HepG2 (cell line): ENCODE measurements around the gene SNX15. TPM values are rescaled to one million over a fixed set of nuclear protein-coding genes. Genes with fewer than 3 reads are reported as not detected.

Experiments used
- ARID4A ChIP-seq: sonication (generic); formaldehyde crosslinking; IDR thresholded peaks from 2 replicates; pipeline ENCODE4 v1.5.0; 2020; ENCODE audit warnings: mild to moderate bottlenecking, missing genetic modification reagents, borderline replicate concordance
- CEBPB ChIP-seq: IDR thresholded peaks from 2 replicates; pipeline ENCODE4 v1.6.1; 2011; ENCODE audit warnings: low read depth, low read length, improper control_type of control experiment, borderline replicate concordance
- CSRNP1 ChIP-seq: sonication (generic); formaldehyde crosslinking; IDR thresholded peaks from 2 replicates; pipeline ENCODE4 v1.8.1; 2023; ENCODE audit warnings: mild to moderate bottlenecking, missing genetic modification reagents
- EZH2 ChIP-seq: conservative IDR thresholded peaks from 2 replicates; pipeline ENCODE4 v1.6.1; 2012; ENCODE audit warnings: mild to moderate bottlenecking, low read depth, low read length, moderate library complexity
- FOSL2 ChIP-seq: sonication (generic); formaldehyde crosslinking; IDR thresholded peaks from 2 replicates; pipeline ENCODE4 v1.4.0; 2020; ENCODE audit warnings: missing genetic modification reagents
- GZF1 ChIP-seq: sonication (generic); formaldehyde crosslinking; IDR thresholded peaks from 2 replicates; pipeline ENCODE4 v1.5.1; 2020; ENCODE audit warnings: mild to moderate bottlenecking, missing genetic modification reagents
- IRX3 ChIP-seq: sonication (generic); formaldehyde crosslinking; IDR thresholded peaks from 2 replicates; pipeline ENCODE4 v1.8.1; 2023; ENCODE audit warnings: mild to moderate bottlenecking, low read depth, missing genetic modification reagents, borderline replicate concordance
- KDM6A ChIP-seq: IDR thresholded peaks from 2 replicates; pipeline ENCODE4 v1.6.1; 2016; ENCODE audit warnings: low read depth
- LCORL ChIP-seq, 2 experiments: fragments of 450-650 bp in 1 of 2; sonication (generic) in 1 of 2; formaldehyde crosslinking in 1 of 2; IDR thresholded peaks; 2 replicates each; pipeline versions ENCODE4 v1.5.0 to v1.6.1; 2017 to 2020; ENCODE audit warnings: antibody characterized with exemption in 1 of 2, missing genetic modification reagents in 1 of 2
- MAFG ChIP-seq: sonication (generic); formaldehyde crosslinking; IDR thresholded peaks from 2 replicates; pipeline ENCODE4 v1.5.1; 2020; ENCODE audit warnings: mild to moderate bottlenecking, missing genetic modification reagents
- NFE2L2 ChIP-seq: fragments of 150-350 bp; IDR thresholded peaks from 2 replicates; pipeline ENCODE4 v1.6.1; 2014; ENCODE audit warnings: low read length
- NR2C2 ChIP-seq: sonication (generic); formaldehyde crosslinking; IDR thresholded peaks from 2 replicates; pipeline ENCODE4 v1.4.0; 2020; ENCODE audit warnings: missing genetic modification reagents, mild to moderate bottlenecking, moderate library complexity, borderline replicate concordance
- SIN3B ChIP-seq: fragments of 150-350 bp; IDR thresholded peaks from 2 replicates; pipeline ENCODE4 v1.6.1; 2014; ENCODE audit warnings: low read length
- STAG1 ChIP-seq: sonication (generic); formaldehyde crosslinking; IDR thresholded peaks from 2 replicates; pipeline ENCODE4 v1.4.0; 2020; ENCODE audit warnings: missing genetic modification reagents
- YY1 ChIP-seq: IDR thresholded peaks from 2 replicates; pipeline ENCODE4 v1.6.1; 2011; ENCODE audit warnings: low read length, low read depth, moderate library complexity, mild to moderate bottlenecking; ENCODE audit not compliant: insufficient read depth, insufficient replicate concordance
- ZNF451 ChIP-seq: sonication (generic); formaldehyde crosslinking; IDR thresholded peaks from 2 replicates; pipeline ENCODE4 v1.5.0; 2020; ENCODE audit warnings: mild to moderate bottlenecking, missing genetic modification reagents
- ZNF567 ChIP-seq: sonication (generic); formaldehyde crosslinking; IDR thresholded peaks from 2 replicates; pipeline ENCODE4 v1.8.1; 2023; ENCODE audit warnings: mild to moderate bottlenecking, missing genetic modification reagents, borderline replicate concordance
- ZNF619 ChIP-seq: sonication (generic); formaldehyde crosslinking; IDR thresholded peaks from 2 replicates; pipeline ENCODE4 v1.4.0; 2020; ENCODE audit warnings: mild to moderate bottlenecking, missing genetic modification reagents
- ZNF713 ChIP-seq: sonication (generic); formaldehyde crosslinking; IDR thresholded peaks from 2 replicates; pipeline ENCODE4 v1.4.0; 2020; ENCODE audit warnings: mild to moderate bottlenecking, missing genetic modification reagents
- ZNF776 ChIP-seq: sonication (generic); formaldehyde crosslinking; IDR thresholded peaks from 2 replicates; pipeline ENCODE4 v1.4.0; 2020; ENCODE audit warnings: mild to moderate bottlenecking, missing genetic modification reagents
- polyA plus RNA-seq, 8 experiments: library from polyadenylated mRNA; depleted of rRNA in 3 of 8; stranded (reverse) in 7 of 8; unstranded in 1 of 8; fragments of >200 nt; fragmentation: Illumina TruSeq in 4 of 8; extraction: Trizol in 4 of 8; gene quantifications; 2 replicates each; pipeline versions ENCODE4 v1.2.1 to v1.2.3, GENCODE V29; 2011 to 2016; ENCODE audit warnings: low read depth in 4 of 8, missing spikeins in 1 of 8, mixed read lengths in 1 of 8; ENCODE audit not compliant: insufficient read depth in 1 of 8
- total RNA-seq, 5 experiments: library from RNA; depleted of rRNA; stranded (reverse); fragments of >200 nt; fragmentation: Illumina TruSeq; extraction: Trizol; gene quantifications; 2 replicates each; pipeline ENCODE4 v1.2.3, GENCODE V29; 2016; ENCODE audit warnings: low read depth in 1 of 5
- TF ChIP-seq, protein P1 (sequence below), 2 experiments: sonication (generic) in 1 of 2; formaldehyde crosslinking in 1 of 2; IDR thresholded peaks; 2 replicates each; pipeline versions ENCODE4 v1.4.0 to v1.6.1; 2018 to 2020; ENCODE audit warnings: missing genetic modification reagents in 2 of 2, borderline replicate concordance in 1 of 2, low read depth in 1 of 2, mild to moderate bottlenecking in 1 of 2, missing biosample characterization in 1 of 2

The SNX15 gene
- total and polyA plus RNA-seq, 2 of the 13 experiments (the other 11 are each of a cell fraction or from before 2014, with no cell fraction given), result 19.1 to 22.6 TPM

DNA sequence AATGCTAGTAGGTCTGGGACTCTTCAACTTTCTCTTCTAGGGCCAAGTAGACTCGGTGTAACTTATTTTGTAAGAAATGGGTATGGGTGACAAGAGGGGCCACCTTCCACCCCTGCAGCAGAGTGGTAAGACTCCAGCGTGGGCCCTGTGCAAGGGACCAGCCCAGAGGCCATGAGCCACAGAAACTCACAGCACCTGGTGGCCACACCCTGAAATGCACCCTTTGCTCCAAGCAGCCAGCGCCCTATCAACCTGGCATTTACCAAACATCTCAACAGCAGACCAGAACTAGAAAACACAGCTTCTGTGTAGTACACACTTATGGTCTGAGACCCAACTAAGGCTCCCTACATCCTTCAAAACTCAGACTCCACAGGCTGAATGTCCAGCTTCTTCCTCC lies 50.9 kb downstream of the SNX15 start (continued):
- TF ChIP-seq ARID4A (CRISPR knock-in tag) (0 out of 2 replicates have a peak, but pooled peaks have one; percentile 17), KDM6A (CRISPR knock-in tag) (no peak), ZNF567 (CRISPR knock-in tag) (no peak), CSRNP1 (CRISPR knock-in tag) (no peak), ZNF451 (CRISPR knock-in tag) (no peak), GZF1 (no peak), FOSL2 (CRISPR knock-in tag) (0 out of 2 replicates have a peak, but pooled peaks have one; percentile 27), EZH2 (no peak), MAFG (CRISPR knock-in tag) (no peak), SIN3B (no peak), CEBPB (no peak), ZNF776 (CRISPR knock-in tag) (no peak), YY1 (no peak), NR2C2 (no peak), STAG1 (CRISPR knock-in tag) (peak; percentile 78), ZNF619 (CRISPR knock-in tag) (no peak), IRX3 (no peak), LCORL (IDR thresholded peaks at IDR 0.05) (no peak), LCORL (CRISPR knock-in tag; IDR thresholded peaks at IDR 0.05) (no peak), NFE2L2 (no peak), ZNF713 (CRISPR knock-in tag) (no peak)
- TF ChIP-seq, protein P1, sequence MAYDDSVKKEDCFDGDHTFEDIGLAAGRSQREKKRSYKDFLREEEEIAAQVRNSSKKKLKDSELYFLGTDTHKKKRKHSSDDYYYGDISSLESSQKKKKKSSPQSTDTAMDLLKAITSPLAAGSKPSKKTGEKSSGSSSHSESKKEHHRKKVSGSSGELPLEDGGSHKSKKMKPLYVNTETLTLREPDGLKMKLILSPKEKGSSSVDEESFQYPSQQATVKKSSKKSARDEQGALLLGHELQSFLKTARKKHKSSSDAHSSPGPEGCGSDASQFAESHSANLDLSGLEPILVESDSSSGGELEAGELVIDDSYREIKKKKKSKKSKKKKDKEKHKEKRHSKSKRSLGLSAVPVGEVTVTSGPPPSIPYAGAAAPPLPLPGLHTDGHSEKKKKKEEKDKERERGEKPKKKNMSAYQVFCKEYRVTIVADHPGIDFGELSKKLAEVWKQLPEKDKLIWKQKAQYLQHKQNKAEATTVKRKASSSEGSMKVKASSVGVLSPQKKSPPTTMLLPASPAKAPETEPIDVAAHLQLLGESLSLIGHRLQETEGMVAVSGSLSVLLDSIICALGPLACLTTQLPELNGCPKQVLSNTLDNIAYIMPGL (CRISPR knock-in tag; IDR thresholded peaks at IDR 0.05; ENCODE audit: borderline replicate concordance in 1 of 2, low read depth in 1 of 2), result peak in 1 of 2 experiments; percentile 62; a peak in 1 of 4 replicates
